K562 (cell line): Measurements from ENCODE around the gene FAM90A26. TPM values are rescaled to one million over a fixed set of nuclear protein-coding genes. Genes with fewer than 3 reads are reported as not detected.

ENCODE experiments used
- ATAC-seq: fragments of 200-7000 bp; cut with Tn5 transposase; 3 replicates; pipeline ENCODE4 v1.9.1; 2020; ENCODE audit warnings: moderate library complexity
- BruUV-seq: library from RNA; stranded (reverse); fragments of 400-500 nt; replicated peaks from 2 replicates; lab custom pipeline; 2021; lab: Mats Ljungman, UMichigan
- CTCF ChIA-PET: fragments of 300-600 bp; formaldehyde crosslinking; extraction: SDS; loops from one replicate; lab custom pipeline; 2021; ENCODE audit warnings: low intra/inter-chr PET ratio; lab: Yijun Ruan, JAX
- POLR2A ChIA-PET: fragments of 300-600, 350-650 bp; sonication (Branson Sonifier 250); formaldehyde crosslinking; extraction: SDS; loops from one replicate; lab custom pipeline; 2021; ENCODE audit warnings: antibody characterized with exemption, inconsistent platforms; lab: Yijun Ruan, JAX
- DNase-seq, 4 experiments: peaks; one replicate each; pipeline versions ENCODE4 v3.0.0 to v3.0.0-alpha.2; 2011 to 2018; ENCODE audit warnings: low spot score in 3 of 4, mixed read lengths in 3 of 4; ENCODE audit errors: extremely low read depth in 1 of 4
- FAIRE-seq: peaks from 2 replicates; lab custom pipeline; 2011; peaks lifted over from hg19 to GRCh38; lab: Jason Lieb, UNC
- H2AFZ ChIP-seq: 2 replicates; pipeline ENCODE4 v1.6.0; 2011; ENCODE audit warnings: low read depth, low read length, control low read depth, inconsistent platforms
- H3K27ac ChIP-seq: fragments of 200-600 bp; 3 replicates; pipeline ENCODE4 v1.8.0; 2011; ENCODE audit warnings: low read depth, mild to moderate bottlenecking, control low read depth, inconsistent platforms, low read length, moderate library complexity, mixed read lengths; ENCODE audit errors: extremely low read depth
- H3K27me3 ChIP-seq, 2 experiments: fragments of 300-600 bp in 1 of 2; 2 replicates in 1 of 2; 3 replicates in 1 of 2; pipeline versions ENCODE4 v1.6.0 to v1.8.0; 2011; ENCODE audit warnings: inconsistent platforms in 2 of 2, low read length in 2 of 2, mild to moderate bottlenecking in 1 of 2, mixed read lengths in 1 of 2, moderate library complexity in 1 of 2; ENCODE audit not compliant: control insufficient read depth in 2 of 2, insufficient read depth in 2 of 2
- H3K36me3 ChIP-seq: fragments of 300-600 bp; 3 replicates; pipeline ENCODE4 v1.8.0; 2011; ENCODE audit warnings: mild to moderate bottlenecking, low read length, inconsistent platforms; ENCODE audit not compliant: control insufficient read depth, insufficient read depth
- H3K4me1 ChIP-seq, 2 experiments: fragments of 200-600 bp in 1 of 2; replicated peaks in 1 of 2; 2 replicates in 1 of 2; 3 replicates in 1 of 2; pipeline versions ENCODE4 v1.5.1 to v1.8.0; 2011; ENCODE audit warnings: inconsistent platforms in 2 of 2, low read length in 2 of 2, mild to moderate bottlenecking in 1 of 2, mixed read lengths in 1 of 2, moderate library complexity in 1 of 2; ENCODE audit not compliant: control insufficient read depth in 2 of 2, insufficient read depth in 2 of 2
- H3K4me2 ChIP-seq: 2 replicates; pipeline ENCODE4 v1.6.1; 2011; ENCODE audit warnings: low read length, control low read depth, inconsistent platforms, mixed read lengths; ENCODE audit not compliant: insufficient read depth
- H3K4me3 ChIP-seq: fragments of 200-600 bp; sonication (generic), shearing (Covaris generic); 2 replicates; pipeline ENCODE4 v1.5.1; 2016; ENCODE audit warnings: control low read depth, inconsistent platforms
- H3K79me2 ChIP-seq: fragments of 200-600 bp; 3 replicates; pipeline ENCODE4 v1.8.0; 2011; ENCODE audit warnings: low read length, inconsistent platforms; ENCODE audit not compliant: control insufficient read depth, insufficient read depth
- H3K9ac ChIP-seq, 2 experiments: 2 replicates each; pipeline versions ENCODE4 v1.6.0 to v1.6.1; 2011; ENCODE audit warnings: low read depth in 2 of 2, low read length in 2 of 2, control low read depth in 1 of 2, inconsistent platforms in 1 of 2, mild to moderate bottlenecking in 1 of 2, mixed read lengths in 1 of 2; ENCODE audit not compliant: insufficient read depth in 1 of 2
- H3K9me1 ChIP-seq: one replicate; pipeline ENCODE4 v1.6.0; 2011; ENCODE audit warnings: inconsistent platforms, mild to moderate bottlenecking, low read length, moderate library complexity; ENCODE audit not compliant: control insufficient read depth, insufficient read depth
- H3K9me3 ChIP-seq: replicated peaks from 2 replicates; pipeline ENCODE4 v1.5.1; 2011; ENCODE audit warnings: low read depth, low read length, inconsistent platforms; ENCODE audit not compliant: control insufficient read depth, insufficient read depth
- H4K20me1 ChIP-seq: replicated peaks from 2 replicates; pipeline ENCODE4 v1.6.1; 2011; ENCODE audit warnings: low read length, inconsistent platforms, mixed read lengths; ENCODE audit not compliant: control insufficient read depth, insufficient read depth
- BHLHE40 ChIP-seq: IDR thresholded peaks from 2 replicates; pipeline ENCODE4 v1.6.1; 2011; ENCODE audit warnings: low read length, improper control_type of control experiment
- HBP1 ChIP-seq: fragments of 450-650 bp; formaldehyde crosslinking; IDR thresholded peaks from 2 replicates; pipeline ENCODE4 v1.4.0; 2022; ENCODE audit warnings: missing genetic modification characterization
- HNRNPK ChIP-seq: fragments of 200-400 bp; formaldehyde crosslinking; IDR thresholded peaks from one replicate; pipeline ENCODE4 v1.6.1; 2018; ENCODE audit warnings: mild to moderate bottlenecking, low read depth, low read length; ENCODE audit not compliant: poor library complexity, severe bottlenecking
- NBN ChIP-seq: fragments of 450-650 bp; IDR thresholded peaks from 2 replicates; pipeline ENCODE4 v1.6.1; 2016; ENCODE audit warnings: low read depth, mild to moderate bottlenecking
- PHF21A ChIP-seq: fragments of 450-650 bp; IDR thresholded peaks from 2 replicates; pipeline ENCODE4 v1.6.1; 2017; ENCODE audit warnings: low read depth, borderline replicate concordance
- SLC30A9 ChIP-seq: fragments of 250-450 bp; sonication (Bioruptor Pico); IDR thresholded peaks from 2 replicates; pipeline ENCODE4 v1.8.0; 2022; ENCODE audit warnings: mild to moderate bottlenecking, moderate library complexity
- TAF15 ChIP-seq: fragments of 200-400 bp; formaldehyde crosslinking; IDR thresholded peaks from 2 replicates; pipeline ENCODE4 v1.6.1; 2017; ENCODE audit warnings: mild to moderate bottlenecking, low read depth, low read length, moderate library complexity
- UBTF ChIP-seq, 2 experiments: IDR thresholded peaks; 2 replicates each; pipeline ENCODE4 v1.6.1; 2012; ENCODE audit warnings: improper control_type of control experiment in 2 of 2, low read depth in 2 of 2, low read length in 2 of 2, borderline replicate concordance in 1 of 2
- ZBTB1 ChIP-seq: sonication (generic); formaldehyde crosslinking; IDR thresholded peaks from 2 replicates; pipeline ENCODE4 v1.8.1; 2023; ENCODE audit warnings: missing genetic modification reagents, low read depth, mild to moderate bottlenecking, borderline replicate concordance
- ZNF23 ChIP-seq: fragments of 250-450 bp; sonication (Bioruptor Pico); IDR thresholded peaks from 2 replicates; pipeline ENCODE4 v1.4.0; 2020; ENCODE audit warnings: mild to moderate bottlenecking
- ZNF668 ChIP-seq: fragments of 250-450 bp; sonication (Bioruptor Pico); IDR thresholded peaks from 2 replicates; pipeline ENCODE4 v1.8.0; 2022; ENCODE audit warnings: mild to moderate bottlenecking, inconsistent platforms
- ZNF76 ChIP-seq: fragments of 250-450 bp; sonication (Bioruptor Pico); IDR thresholded peaks from 2 replicates; pipeline ENCODE4 v1.4.0; 2020; ENCODE audit warnings: mild to moderate bottlenecking, moderate library complexity, borderline replicate concordance
- ZNF79 ChIP-seq: fragments of 250-450 bp; sonication (Bioruptor Pico); IDR thresholded peaks from 2 replicates; pipeline ENCODE4 v1.4.0; 2020; ENCODE audit warnings: low read depth, mild to moderate bottlenecking, moderate library complexity
- WGBS: fragments of 100-300 bp; shearing (Covaris generic); methylation state at CpG from one replicate; pipeline ENCODE4 v1.1.6; 2016; ENCODE audit warnings: low coverage, mixed read lengths; ENCODE audit not compliant: insufficient coverage; ENCODE audit errors: missing lambda C conversion rate; 5-methylcytosine and 5-hydroxymethylcytosine counted together
- in situ Hi-C: fragments of 300-500 bp; cut with MboI; formaldehyde crosslinking; loops from 4 replicates; pipeline ENCODE4 v1.15.0; 2018; ENCODE audit warnings: inconsistent platforms, mixed read lengths
- intact Hi-C: fragments of 100-400 bp; cut with micrococcal nuclease; formaldehyde crosslinking; loops from 2 replicates; pipeline ENCODE4 v1.14.2; 2022
- polyA plus RNA-seq, 8 experiments: library from polyadenylated mRNA; depleted of rRNA in 4 of 8; stranded (reverse) in 5 of 8; unstranded in 3 of 8; fragments of >200 nt; fragmentation: Nextera tagmentation in 2 of 8; fragmentation: Illumina TruSeq in 1 of 8; extraction: Ambion mirVana in 2 of 8; extraction: Trizol in 1 of 8; gene quantifications; 2 replicates each; pipeline versions ENCODE4 v1.2.1 to v1.2.3, GENCODE V29; 2011 to 2014; ENCODE audit warnings: inconsistent platforms in 1 of 8, missing spikeins in 1 of 8
- total RNA-seq, 7 experiments: library from RNA; depleted of rRNA in 6 of 7; stranded (reverse); fragments of >200 nt in 6 of 7; fragmentation: Illumina TruSeq in 2 of 7; extraction: Trizol in 2 of 7; gene quantifications; 2 replicates each; pipeline versions ENCODE4 v1.2.1 to v1.2.3, GENCODE V29; 2011 to 2021; ENCODE audit warnings: low replicate concordance in 1 of 7
- TF ChIP-seq, protein P1 (sequence below): IDR thresholded peaks from 2 replicates; pipeline ENCODE4 v1.6.1; 2016; ENCODE audit warnings: missing genetic modification characterization, missing compliant biosample characterization
- TF ChIP-seq, protein P2 (sequence below): fragments of 250-450 bp; sonication (Bioruptor Pico); IDR thresholded peaks from 2 replicates; pipeline ENCODE4 v1.5.0; 2021
- TF ChIP-seq, protein P3 (sequence below): sonication (generic); formaldehyde crosslinking; IDR thresholded peaks from 2 replicates; pipeline ENCODE4 v1.8.1; 2022; ENCODE audit warnings: missing genetic modification reagents

FAM90A26 gene
- total and polyA plus RNA-seq, 9 of the 15 experiments (the other 6 are each of a cell fraction or from before 2014, with no cell fraction given): not detected

DNA sequence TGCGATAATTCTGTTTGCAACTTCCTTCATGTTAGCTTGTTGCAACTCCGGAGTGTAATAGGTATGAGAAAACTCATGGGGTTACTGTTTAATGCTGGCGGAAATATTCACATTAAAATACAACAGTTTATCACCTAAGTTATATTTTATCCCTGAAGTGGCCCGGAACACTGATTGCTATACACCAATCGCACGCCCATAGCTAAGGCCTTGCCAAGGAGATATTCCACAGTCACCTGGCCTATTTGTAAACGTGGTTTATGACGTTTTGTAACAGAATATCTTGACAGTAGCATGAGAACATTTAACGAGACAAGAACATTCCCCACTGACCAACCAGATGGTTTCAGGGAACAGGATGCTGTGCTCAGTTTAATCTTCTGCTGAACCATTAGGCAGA lies 23.2 kb upstream of the FAM90A26 start:
- no peak for DNase-seq
- intact Hi-C loops: no loop called here
- in situ Hi-C loops: loop anchor here (10.0 kb wide), 1 partner anchor 538 kb away; no protein-coding TSS in a partner anchor
- H4K20me1 ChIP-seq: no peaks in the 10 kb centered on the region
- CTCF ChIA-PET: no interaction called here
- peak; percentile 29 for FAIRE-seq
- no peaks in the 10 kb centered on the region for H3K27me3 ChIP-seq
- H3K9me3 ChIP-seq: no peaks in the 10 kb centered on the region
- no peak overlapping the region for H2AFZ ChIP-seq
- 2% methylated on average over 9 of the region's 9 CpGs for WGBS
- POLR2A ChIA-PET: interaction anchor here (0.6 kb wide), 1 partner anchor 255 kb away, joined by 3 read pairs; no protein-coding TSS in a partner anchor
- H3K9me1 ChIP-seq: no peaks in the 10 kb centered on the region
- no peak overlapping the region for H3K4me3 ChIP-seq
- no peak overlapping the region for H3K9ac ChIP-seq
- no peak overlapping the region for H3K27ac ChIP-seq
- no peaks in the 10 kb centered on the region for H3K79me2 ChIP-seq
- ATAC-seq: no peak
- no peak overlapping the region for H3K4me2 ChIP-seq
- no peaks in the 10 kb centered on the region for H3K36me3 ChIP-seq
- peaks cover 0 to under 1% of the 10 kb centered on the region in 2 experiments; a peak in 2 of 5 replicates for H3K4me1 ChIP-seq
- no TSS peak for BruUV-seq
- TF ChIP-seq NBN (no peak), ZNF668 (CRISPR knock-in tag) (no peak), ZBTB1 (no peak), HNRNPK (no peak), ZNF76 (CRISPR knock-in tag) (no peak), BHLHE40 (no peak), SLC30A9 (CRISPR knock-in tag) (no peak), PHF21A (no peak), ZNF23 (CRISPR knock-in tag) (no peak), TAF15 (no peak), ZNF79 (no peak), UBTF (IDR thresholded peaks at IDR 0.05; ENCODE audit: borderline replicate concordance in 1 of 2, low read depth in 2 of 2, low read length in 2 of 2) (no peak), HBP1 (no peak)
- TF ChIP-seq, protein P1, sequence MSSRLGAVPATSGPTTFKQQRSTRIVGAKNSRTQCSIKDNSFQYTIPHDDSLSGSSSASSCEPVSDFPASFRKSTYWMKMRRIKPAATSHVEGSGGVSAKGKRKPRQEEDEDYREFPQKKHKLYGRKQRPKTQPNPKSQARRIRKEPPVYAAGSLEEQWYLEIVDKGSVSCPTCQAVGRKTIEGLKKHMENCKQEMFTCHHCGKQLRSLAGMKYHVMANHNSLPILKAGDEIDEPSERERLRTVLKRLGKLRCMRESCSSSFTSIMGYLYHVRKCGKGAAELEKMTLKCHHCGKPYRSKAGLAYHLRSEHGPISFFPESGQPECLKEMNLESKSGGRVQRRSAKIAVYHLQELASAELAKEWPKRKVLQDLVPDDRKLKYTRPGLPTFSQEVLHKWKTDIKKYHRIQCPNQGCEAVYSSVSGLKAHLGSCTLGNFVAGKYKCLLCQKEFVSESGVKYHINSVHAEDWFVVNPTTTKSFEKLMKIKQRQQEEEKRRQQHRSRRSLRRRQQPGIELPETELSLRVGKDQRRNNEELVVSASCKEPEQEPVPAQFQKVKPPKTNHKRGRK (tag): no peak
- TF ChIP-seq, protein P2, sequence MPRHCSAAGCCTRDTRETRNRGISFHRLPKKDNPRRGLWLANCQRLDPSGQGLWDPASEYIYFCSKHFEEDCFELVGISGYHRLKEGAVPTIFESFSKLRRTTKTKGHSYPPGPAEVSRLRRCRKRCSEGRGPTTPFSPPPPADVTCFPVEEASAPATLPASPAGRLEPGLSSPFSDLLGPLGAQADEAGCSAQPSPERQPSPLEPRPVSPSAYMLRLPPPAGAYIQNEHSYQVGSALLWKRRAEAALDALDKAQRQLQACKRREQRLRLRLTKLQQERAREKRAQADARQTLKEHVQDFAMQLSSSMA (CRISPR knock-in tag): no peak
- TF ChIP-seq, protein P3, sequence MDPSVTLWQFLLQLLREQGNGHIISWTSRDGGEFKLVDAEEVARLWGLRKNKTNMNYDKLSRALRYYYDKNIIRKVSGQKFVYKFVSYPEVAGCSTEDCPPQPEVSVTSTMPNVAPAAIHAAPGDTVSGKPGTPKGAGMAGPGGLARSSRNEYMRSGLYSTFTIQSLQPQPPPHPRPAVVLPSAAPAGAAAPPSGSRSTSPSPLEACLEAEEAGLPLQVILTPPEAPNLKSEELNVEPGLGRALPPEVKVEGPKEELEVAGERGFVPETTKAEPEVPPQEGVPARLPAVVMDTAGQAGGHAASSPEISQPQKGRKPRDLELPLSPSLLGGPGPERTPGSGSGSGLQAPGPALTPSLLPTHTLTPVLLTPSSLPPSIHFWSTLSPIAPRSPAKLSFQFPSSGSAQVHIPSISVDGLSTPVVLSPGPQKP (CRISPR knock-in tag): no peak
